ENCODE results near the gene C1orf167.

Gene C1orf167

GRCh38 chr1:11784993-11785769, 23.2 kb downstream of the C1orf167 start:
- Histone ChIP-seq H3K9me3 (ENCODE audit: control insufficient read depth, low read length) (no peaks in the 10 kb centered on the region), H3K36me3 (ENCODE audit: control insufficient read depth, insufficient read depth, low read length) (no peaks in the 10 kb centered on the region), H3K27me3 (ENCODE audit: control insufficient read depth, insufficient read depth, low read length, poor library complexity, severe bottlenecking) (no peaks in the 10 kb centered on the region), H3K27ac (ENCODE audit: insufficient read depth, low read depth, low read length, poor library complexity, severe bottlenecking) (no peak overlapping the region), H3K4me1 (ENCODE audit: control insufficient read depth, insufficient read depth, low read length) (peaks cover 28% of the 10 kb centered on the region), H3K4me3 (ENCODE audit: insufficient read depth, low read depth, low read length) (no peak overlapping the region)
- 18 to 21% methylated on average over 30 of the region's 30 CpGs for WGBS, 2 experiments

GRCh38 chr1:11786168-11786567, 24.2 kb downstream of the C1orf167 start:
- H3K27me3 ChIP-seq (ENCODE audit: control insufficient read depth, insufficient read depth, low read length, poor library complexity, severe bottlenecking) = no peaks in the 10 kb centered on the region
- H3K4me1 ChIP-seq (ENCODE audit: control insufficient read depth, insufficient read depth, low read length) = peaks cover 28% of the 10 kb centered on the region
- no peak overlapping the region for H3K4me3 ChIP-seq (ENCODE audit: insufficient read depth, low read depth, low read length)
- no peak overlapping the region for H3K27ac ChIP-seq (ENCODE audit: insufficient read depth, low read depth, low read length, poor library complexity, severe bottlenecking)
- H3K36me3 ChIP-seq (ENCODE audit: control insufficient read depth, insufficient read depth, low read length) = no peaks in the 10 kb centered on the region
- H3K9me3 ChIP-seq (ENCODE audit: control insufficient read depth, low read length) = no peaks in the 10 kb centered on the region
- WGBS, 2 experiments = 66 to 72% methylated on average over 5 of the region's 5 CpGs

GRCh38 chr1:11787251-11787803, 25.3 kb downstream of the C1orf167 start:
- Histone ChIP-seq H3K36me3 (ENCODE audit: control insufficient read depth, insufficient read depth, low read length) (no peaks in the 10 kb centered on the region), H3K4me3 (ENCODE audit: insufficient read depth, low read depth, low read length) (no peak overlapping the region), H3K9me3 (ENCODE audit: control insufficient read depth, low read length) (no peaks in the 10 kb centered on the region), H3K4me1 (ENCODE audit: control insufficient read depth, insufficient read depth, low read length) (peaks cover 28% of the 10 kb centered on the region), H3K27ac (ENCODE audit: insufficient read depth, low read depth, low read length, poor library complexity, severe bottlenecking) (no peak overlapping the region), H3K27me3 (ENCODE audit: control insufficient read depth, insufficient read depth, low read length, poor library complexity, severe bottlenecking) (no peaks in the 10 kb centered on the region)
- 17 to 20% methylated on average over 16 of the region's 16 CpGs for WGBS, 2 experiments

GRCh38 chr1:11787804-11788436, 25.9 kb downstream of the C1orf167 start:
- 76 to 81% methylated on average over 14 of the region's 14 CpGs for WGBS, 2 experiments
- Histone ChIP-seq H3K27me3 (ENCODE audit: control insufficient read depth, insufficient read depth, low read length, poor library complexity, severe bottlenecking) (no peaks in the 10 kb centered on the region), H3K4me3 (ENCODE audit: insufficient read depth, low read depth, low read length) (no peak overlapping the region), H3K4me1 (ENCODE audit: control insufficient read depth, insufficient read depth, low read length) (peaks cover 28% of the 10 kb centered on the region), H3K36me3 (ENCODE audit: control insufficient read depth, insufficient read depth, low read length) (peaks cover 6% of the 10 kb centered on the region), H3K27ac (ENCODE audit: insufficient read depth, low read depth, low read length, poor library complexity, severe bottlenecking) (no peak overlapping the region), H3K9me3 (ENCODE audit: control insufficient read depth, low read length) (no peaks in the 10 kb centered on the region)

- Histone ChIP-seq H3K4me3 (ENCODE audit: insufficient read depth, low read depth, low read length) (no peak overlapping the region), H3K27me3 (ENCODE audit: control insufficient read depth, insufficient read depth, low read length, poor library complexity, severe bottlenecking) (no peaks in the 10 kb centered on the region), H3K27ac (ENCODE audit: insufficient read depth, low read depth, low read length, poor library complexity, severe bottlenecking) (no peak overlapping the region), H3K9me3 (ENCODE audit: control insufficient read depth, low read length) (no peaks in the 10 kb centered on the region), H3K36me3 (ENCODE audit: control insufficient read depth, insufficient read depth, low read length) (peaks cover 6% of the 10 kb centered on the region), H3K4me1 (ENCODE audit: control insufficient read depth, insufficient read depth, low read length) (peaks cover 28% of the 10 kb centered on the region)
- WGBS, 2 experiments = 95% methylated on average over 14 of the region's 14 CpGs
Measured at GRCh38 chr1:11788549-11789053, 26.6 kb downstream of the C1orf167 start.

- Histone ChIP-seq H3K27ac (ENCODE audit: insufficient read depth, low read depth, low read length, poor library complexity, severe bottlenecking) (no peak overlapping the region), H3K4me1 (ENCODE audit: control insufficient read depth, insufficient read depth, low read length) (peaks cover 27% of the 10 kb centered on the region)
- 90% methylated on average over 13 of the region's 13 CpGs for whole genome bisulfite sequencing, 2 experiments
Measured at GRCh38 chr1:11789126-11790067, 27.4 kb downstream of the C1orf167 start.

GRCh38 chr1:11790101-11790879, 28.3 kb downstream of the C1orf167 start:
- Histone ChIP-seq H3K27ac (ENCODE audit: insufficient read depth, low read depth, low read length, poor library complexity, severe bottlenecking) (no peak overlapping the region), H3K36me3 (ENCODE audit: control insufficient read depth, insufficient read depth, low read length) (peaks cover 6% of the 10 kb centered on the region), H3K9me3 (ENCODE audit: control insufficient read depth, low read length) (no peaks in the 10 kb centered on the region), H3K4me1 (ENCODE audit: control insufficient read depth, insufficient read depth, low read length) (peaks cover 22% of the 10 kb centered on the region), H3K4me3 (ENCODE audit: insufficient read depth, low read depth, low read length) (no peak overlapping the region), H3K27me3 (ENCODE audit: control insufficient read depth, insufficient read depth, low read length, poor library complexity, severe bottlenecking) (no peaks in the 10 kb centered on the region)
- WGBS, 2 experiments = 95% methylated on average over 20 of the region's 20 CpGs

More at GRCh38 chr1:11789126-11790067, 27.4 kb downstream of the C1orf167 start:
- Histone ChIP-seq H3K36me3 (ENCODE audit: control insufficient read depth, insufficient read depth, low read length) (peaks cover 6% of the 10 kb centered on the region), H3K4me3 (ENCODE audit: insufficient read depth, low read depth, low read length) (no peak overlapping the region), H3K27me3 (ENCODE audit: control insufficient read depth, insufficient read depth, low read length, poor library complexity, severe bottlenecking) (no peaks in the 10 kb centered on the region), H3K9me3 (ENCODE audit: control insufficient read depth, low read length) (no peaks in the 10 kb centered on the region)

- Histone ChIP-seq H3K27me3 (ENCODE audit: control insufficient read depth, insufficient read depth, low read length, poor library complexity, severe bottlenecking) (no peaks in the 10 kb centered on the region), H3K27ac (ENCODE audit: insufficient read depth, low read depth, low read length, poor library complexity, severe bottlenecking) (no peak overlapping the region), H3K9me3 (ENCODE audit: control insufficient read depth, low read length) (no peaks in the 10 kb centered on the region), H3K36me3 (ENCODE audit: control insufficient read depth, insufficient read depth, low read length) (peaks cover 10% of the 10 kb centered on the region), H3K4me1 (ENCODE audit: control insufficient read depth, insufficient read depth, low read length) (peaks cover 22% of the 10 kb centered on the region), H3K4me3 (ENCODE audit: insufficient read depth, low read depth, low read length) (no peak overlapping the region)
- WGBS, 2 experiments = 91 to 94% methylated on average over 19 of the region's 19 CpGs
Measured at GRCh38 chr1:11790880-11791715, 29.1 kb downstream of the C1orf167 start.
